ENCODE results near the gene ERVW-1. TPM values are rescaled to one million over a fixed set of nuclear protein-coding genes. Genes with fewer than 3 reads are reported as not detected.

The ERVW-1 gene
- total and polyA plus RNA-seq, 2 experiments from 2014 or later, result 0.07 TPM; not detected in 1

GRCh38 chr7:92487804-92488203 lies 10.1 kb upstream of the ERVW-1 start:
- Histone ChIP-seq H3F3A (replicated peaks; ENCODE audit: low read depth) (no peaks in the 10 kb centered on the region), H3K36me3 (ENCODE audit: insufficient read depth) (peaks cover 10% of the 10 kb centered on the region; the same call in 1 of the 2 replicates), H3K27ac (ENCODE audit: low read depth) (no peak overlapping the region), H4K20me1 (replicated peaks; ENCODE audit: insufficient read depth) (no peaks in the 10 kb centered on the region), H3K27me3 (ENCODE audit: insufficient read depth) (no peaks in the 10 kb centered on the region), H3K4me2 (no peak overlapping the region), H3K79me2 (replicated peaks; ENCODE audit: insufficient read depth) (no peaks in the 10 kb centered on the region), H2AFZ (no peak overlapping the region), H3K4me3 (no peak overlapping the region), H3K9me2 (ENCODE audit: insufficient read depth) (no peaks in the 10 kb centered on the region), H3K4me1 (ENCODE audit: insufficient read depth) (no peaks in the 10 kb centered on the region)
- Mint-ChIP-seq H3K27me3 (ENCODE audit: insufficient read depth, low read depth, poor library complexity) (no peaks in the 10 kb centered on the region), H3K9me3 (no peaks in the 10 kb centered on the region), H3K27ac (no peak overlapping the region), H3K4me1 (no peaks in the 10 kb centered on the region), H3K4me3 (no peak overlapping the region), H3K36me3 (ENCODE audit: low read depth) (peaks cover 34% of the 10 kb centered on the region)
- no peak for ATAC-seq
- no peak for TF ChIP-seq EZH2phosphoT487 (IDR thresholded peaks at IDR 0.05; ENCODE audit: unreplicated experiment)
- TF ChIP-seq ZNF462 (CRISPR knock-in tag; IDR thresholded peaks at IDR 0.05), result no peak
- no peak for TF ChIP-seq REST (IDR thresholded peaks at IDR 0.05; ENCODE audit: unreplicated experiment)
- no peak for TF ChIP-seq CTCF (conservative IDR thresholded peaks at IDR 0.05; ENCODE audit: low read depth in 2 of 2)
- no peak for TF ChIP-seq ZNF331 (CRISPR knock-in tag; IDR thresholded peaks at IDR 0.05; ENCODE audit: low read depth)
- TF ChIP-seq JUNB (IDR thresholded peaks at IDR 0.05; ENCODE audit: unreplicated experiment), result no peak
- TF ChIP-seq STAT1 (IDR thresholded peaks at IDR 0.05; ENCODE audit: unreplicated experiment), result no peak
- TF ChIP-seq ZNF114 (CRISPR knock-in tag; IDR thresholded peaks at IDR 0.05), result no peak
- no peak for TF ChIP-seq NANOG (IDR thresholded peaks at IDR 0.05; ENCODE audit: borderline replicate concordance)
- no peak for TF ChIP-seq EZH2 (IDR thresholded peaks at IDR 0.05; ENCODE audit: low read depth, unreplicated experiment)
- TF ChIP-seq CREB1 (CRISPR knock-in tag; IDR thresholded peaks at IDR 0.05; ENCODE audit: low read depth), result no peak
- no peak for TF ChIP-seq ETS1 (IDR thresholded peaks at IDR 0.05)
- TF ChIP-seq POLR2AphosphoS5 (IDR thresholded peaks at IDR 0.05; ENCODE audit: low read depth), result no peak
- DNase-seq (ENCODE audit: low spot score), result no peak
